ENCODE measurements around the gene PRDM16.
A peak's percentile ranks its signal among the peaks of the same experiment; 100 is the strongest.

PRDM16 gene

GRCh38 chr1:3451994-3452865 is 383.2 kb downstream of the PRDM16 start:
- no peak for DNase-seq (ENCODE audit: low spot score)

GRCh38 chr1:3452866-3453175 is 383.8 kb downstream of the PRDM16 start:
- DNase-seq (ENCODE audit: low spot score): no peak

- DNase-seq (ENCODE audit: low spot score): peak; percentile 71
Measured at GRCh38 chr1:3453203-3453761, 384.3 kb downstream of the PRDM16 start.

- DNase-seq (ENCODE audit: low spot score): peak; percentile 7
Measured at GRCh38 chr1:3453891-3454810, 385.1 kb downstream of the PRDM16 start, which contains the start of gene ARHGEF16. ARHGEF16 (plus strand) TSS chr1:3454665; CDS start chr1:3463085, 8,420 bp downstream.

- DNase-seq (ENCODE audit: low spot score): no peak
Measured at GRCh38 chr1:3454811-3455618, 386.0 kb downstream of the PRDM16 start.

- DNase-seq (ENCODE audit: low spot score): no peak
Measured at GRCh38 chr1:3455670-3456448, 386.9 kb downstream of the PRDM16 start.

- DNase-seq (ENCODE audit: low spot score): no peak
Measured at GRCh38 chr1:3456449-3456963, 387.5 kb downstream of the PRDM16 start.

GRCh38 chr1:3456964-3457909 is 388.2 kb downstream of the PRDM16 start:
- DNase-seq (ENCODE audit: low spot score): no peak

- no peak for DNase-seq (ENCODE audit: low spot score)
Measured at GRCh38 chr1:3457910-3458883, 389.2 kb downstream of the PRDM16 start.

GRCh38 chr1:3459051-3459908 is 390.3 kb downstream of the PRDM16 start:
- DNase-seq (ENCODE audit: low spot score): no peak

GRCh38 chr1:3459940-3460671 is 391.1 kb downstream of the PRDM16 start:
- no peak for DNase-seq (ENCODE audit: low spot score)

GRCh38 chr1:3460672-3461131 is 391.7 kb downstream of the PRDM16 start:
- DNase-seq (ENCODE audit: low spot score): no peak

- no peak for DNase-seq (ENCODE audit: low spot score)
Measured at GRCh38 chr1:3461238-3461933, 392.4 kb downstream of the PRDM16 start.

GRCh38 chr1:3461934-3462275 is 392.9 kb downstream of the PRDM16 start:
- no peak for DNase-seq (ENCODE audit: low spot score)

- DNase-seq (ENCODE audit: low spot score): no peak
Measured at GRCh38 chr1:3462356-3463012, 393.5 kb downstream of the PRDM16 start.

- DNase-seq (ENCODE audit: low spot score): no peak
Measured at GRCh38 chr1:3463013-3463385, 394.0 kb downstream of the PRDM16 start.
